HepG2 (cell line): Measurements from ENCODE around the gene AZI2. TPM values are rescaled to one million over a fixed set of nuclear protein-coding genes. Genes with fewer than 3 reads are reported as not detected.

Source experiments
- ATAC-seq: fragments of 200-7000 bp; cut with Tn5 transposase; 3 replicates; pipeline ENCODE4 v1.9.1; 2020; ENCODE audit warnings: mild to moderate bottlenecking, moderate library complexity
- BruUV-seq: library from RNA; stranded (reverse); fragments of 400-500 nt; replicated peaks from 2 replicates; lab custom pipeline; 2021; lab: Mats Ljungman, UMichigan
- CTCF ChIA-PET: fragments of 300-600 bp; formaldehyde crosslinking; extraction: SDS; loops from one replicate; lab custom pipeline; 2021; ENCODE audit warnings: low total read pairs, inconsistent platforms, low intra/inter-chr PET ratio; lab: Yijun Ruan, JAX
- POLR2A ChIA-PET: fragments of 350-600 bp; sonication (Branson Sonifier 250); formaldehyde crosslinking; loops from one replicate; lab custom pipeline; 2020; ENCODE audit warnings: antibody characterized with exemption, inconsistent platforms; lab: Yijun Ruan, JAX
- DNase-seq: peaks from one replicate; pipeline ENCODE4 v3.0.0-alpha.2; 2015; ENCODE audit warnings: low spot score
- FAIRE-seq: peaks from 3 replicates; lab custom pipeline; 2011; peaks lifted over from hg19 to GRCh38; lab: Jason Lieb, UNC
- H2AFZ ChIP-seq: one replicate; pipeline ENCODE4 v1.6.1; 2011; ENCODE audit warnings: low read length, inconsistent platforms
- H3K27ac ChIP-seq: fragments of 300-600 bp; 3 replicates; pipeline ENCODE4 v1.8.0; 2011; ENCODE audit warnings: mixed run types, mild to moderate bottlenecking, mixed read lengths, low read length, inconsistent platforms; ENCODE audit not compliant: insufficient read depth; ENCODE audit errors: extremely low read length
- H3K27me3 ChIP-seq, 2 experiments: fragments of 200-600 bp in 1 of 2; 2 replicates in 1 of 2; 3 replicates in 1 of 2; pipeline versions ENCODE4 v1.6.0 to v1.8.0; 2011; ENCODE audit warnings: low read length in 2 of 2, mild to moderate bottlenecking in 2 of 2, moderate library complexity in 2 of 2, inconsistent platforms in 1 of 2; ENCODE audit not compliant: insufficient read depth in 2 of 2, control insufficient read depth in 1 of 2
- H3K36me3 ChIP-seq, 2 experiments: fragments of 200-600 bp in 1 of 2; replicated peaks in 1 of 2; 2 replicates in 1 of 2; 3 replicates in 1 of 2; pipeline versions ENCODE4 v1.5.1 to v1.8.0; 2011; ENCODE audit warnings: low read length in 2 of 2, inconsistent platforms in 1 of 2; ENCODE audit not compliant: insufficient read depth in 2 of 2, control insufficient read depth in 1 of 2
- H3K4me1 ChIP-seq: 2 replicates; pipeline ENCODE4 v1.5.1; 2012; ENCODE audit warnings: low read length, inconsistent platforms; ENCODE audit not compliant: insufficient read depth
- H3K4me2 ChIP-seq: 2 replicates; pipeline ENCODE4 v1.6.0; 2011; ENCODE audit warnings: low read depth, low read length, inconsistent platforms
- H3K4me3 ChIP-seq, 3 experiments: fragments of 200-600 bp in 1 of 3; sonication (generic), shearing (Covaris generic) in 1 of 3; replicated peaks in 1 of 3; 2 replicates each; pipeline ENCODE4 v1.5.1; 2011 to 2016; ENCODE audit warnings: low read length in 3 of 3, inconsistent platforms in 2 of 3, low read depth in 2 of 3, mild to moderate bottlenecking in 2 of 3, control low read depth in 1 of 3, mixed read lengths in 1 of 3; ENCODE audit not compliant: insufficient read depth in 1 of 3
- H3K79me2 ChIP-seq: one replicate; pipeline ENCODE4 v1.6.1; 2011; ENCODE audit warnings: low read length, inconsistent platforms; ENCODE audit not compliant: insufficient read depth
- H3K9ac ChIP-seq: 2 replicates; pipeline ENCODE4 v1.6.0; 2011; ENCODE audit warnings: mild to moderate bottlenecking, low read depth, low read length, inconsistent platforms; ENCODE audit not compliant: insufficient read depth
- H3K9me3 ChIP-seq: 2 replicates; pipeline ENCODE4 v1.5.1; 2012; ENCODE audit warnings: mild to moderate bottlenecking, low read length
- H4K20me1 ChIP-seq: 2 replicates; pipeline ENCODE4 v1.6.0; 2011; ENCODE audit warnings: inconsistent platforms, mild to moderate bottlenecking, low read length, moderate library complexity; ENCODE audit not compliant: insufficient read depth
- BHLHE40 ChIP-seq: IDR thresholded peaks from 2 replicates; pipeline ENCODE4 v1.6.1; 2011; ENCODE audit warnings: low read length, improper control_type of control experiment
- FOXM1 ChIP-seq: sonication (generic); formaldehyde crosslinking; IDR thresholded peaks from 2 replicates; pipeline ENCODE4 v1.5.0; 2020; ENCODE audit warnings: missing genetic modification reagents
- IRF2 ChIP-seq: IDR thresholded peaks from 2 replicates; pipeline ENCODE4 v1.6.1; 2018; ENCODE audit warnings: missing genetic modification reagents, missing compliant biosample characterization
- KLF9 ChIP-seq: IDR thresholded peaks from 2 replicates; pipeline ENCODE4 v1.6.1; 2016; ENCODE audit warnings: low read depth
- MNT ChIP-seq: fragments of 450-650 bp; IDR thresholded peaks from 2 replicates; pipeline ENCODE4 v1.6.1; 2016
- PRPF4 ChIP-seq: fragments of 200-400 bp; formaldehyde crosslinking; IDR thresholded peaks from 2 replicates; pipeline ENCODE4 v1.6.1; 2016; ENCODE audit warnings: low read length, low read depth; ENCODE audit not compliant: poor library complexity, severe bottlenecking
- SNAI1 ChIP-seq: sonication (generic); formaldehyde crosslinking; IDR thresholded peaks from 2 replicates; pipeline ENCODE4 v1.5.0; 2020; ENCODE audit warnings: mild to moderate bottlenecking, missing genetic modification reagents, borderline replicate concordance
- SP2 ChIP-seq: sonication (generic); formaldehyde crosslinking; IDR thresholded peaks from 2 replicates; pipeline ENCODE4 v1.5.1; 2020; ENCODE audit warnings: mild to moderate bottlenecking, missing genetic modification reagents
- YEATS2 ChIP-seq: sonication (generic); formaldehyde crosslinking; IDR thresholded peaks from 2 replicates; pipeline ENCODE4 v1.4.0; 2020; ENCODE audit warnings: missing genetic modification reagents, borderline replicate concordance
- ZBTB42 ChIP-seq: sonication (generic); formaldehyde crosslinking; IDR thresholded peaks from 2 replicates; pipeline ENCODE4 v1.5.0; 2020; ENCODE audit warnings: mild to moderate bottlenecking, missing genetic modification reagents
- ZBTB43 ChIP-seq: sonication (generic); formaldehyde crosslinking; conservative IDR thresholded peaks from 2 replicates; pipeline ENCODE4 v1.4.0; 2020; ENCODE audit warnings: missing genetic modification reagents
- ZFY ChIP-seq: sonication (generic); formaldehyde crosslinking; IDR thresholded peaks from 2 replicates; pipeline ENCODE4 v1.4.0; 2020; ENCODE audit warnings: missing genetic modification reagents
- ZGPAT ChIP-seq: IDR thresholded peaks from 2 replicates; pipeline ENCODE4 v1.6.1; 2016; ENCODE audit warnings: mild to moderate bottlenecking
- ZNF253 ChIP-seq: sonication (generic); formaldehyde crosslinking; IDR thresholded peaks from 2 replicates; pipeline ENCODE4 v1.8.0; 2022; ENCODE audit warnings: mild to moderate bottlenecking, missing genetic modification reagents, borderline replicate concordance
- ZNF281 ChIP-seq: sonication (generic); formaldehyde crosslinking; IDR thresholded peaks from 2 replicates; pipeline ENCODE4 v1.4.0; 2020; ENCODE audit warnings: missing genetic modification reagents, borderline replicate concordance
- ZNF335 ChIP-seq: sonication (generic); formaldehyde crosslinking; IDR thresholded peaks from 2 replicates; pipeline ENCODE4 v1.4.0; 2020; ENCODE audit warnings: missing genetic modification reagents
- ZNF598 ChIP-seq: sonication (generic); formaldehyde crosslinking; IDR thresholded peaks from 2 replicates; pipeline ENCODE4 v1.5.1; 2020; ENCODE audit warnings: mild to moderate bottlenecking, missing genetic modification reagents, borderline replicate concordance
- ZNF652 ChIP-seq: IDR thresholded peaks from 2 replicates; pipeline ENCODE4 v1.6.1; 2016; ENCODE audit warnings: low read depth, borderline replicate concordance
- ZNF782 ChIP-seq: sonication (generic); formaldehyde crosslinking; IDR thresholded peaks from 2 replicates; pipeline ENCODE4 v1.4.0; 2020; ENCODE audit warnings: missing genetic modification reagents, mild to moderate bottlenecking, borderline replicate concordance
- ZNF879 ChIP-seq: sonication (generic); formaldehyde crosslinking; IDR thresholded peaks from 2 replicates; pipeline ENCODE4 v1.8.1; 2023; ENCODE audit warnings: missing genetic modification reagents
- WGBS: methylation state at CpG from one replicate; pipeline ENCODE4 v1.1.6; 2017; ENCODE audit warnings: low lambda C conversion rate; 5-methylcytosine and 5-hydroxymethylcytosine counted together
- in situ Hi-C: cut with HindIII; loops from 2 replicates; pipeline ENCODE4 v1.10.0; 2017; ENCODE audit warnings: low pct_unique_long_range_greater_than_20kb; ENCODE audit not compliant: extremely low pct_ligation_motif_present
- intact Hi-C: fragments of 100-400 bp; cut with micrococcal nuclease; formaldehyde crosslinking; loops from one replicate; pipeline ENCODE4 v1.10.0; 2022; ENCODE audit not compliant: unreplicated experiment
- polyA plus RNA-seq, 8 experiments: library from polyadenylated mRNA; depleted of rRNA in 3 of 8; stranded (reverse) in 7 of 8; unstranded in 1 of 8; fragments of >200 nt; fragmentation: Illumina TruSeq in 4 of 8; extraction: Trizol in 4 of 8; gene quantifications; 2 replicates each; pipeline versions ENCODE4 v1.2.1 to v1.2.3, GENCODE V29; 2011 to 2016; ENCODE audit warnings: low read depth in 4 of 8, missing spikeins in 1 of 8, mixed read lengths in 1 of 8; ENCODE audit not compliant: insufficient read depth in 1 of 8
- total RNA-seq, 5 experiments: library from RNA; depleted of rRNA; stranded (reverse); fragments of >200 nt; fragmentation: Illumina TruSeq; extraction: Trizol; gene quantifications; 2 replicates each; pipeline ENCODE4 v1.2.3, GENCODE V29; 2016; ENCODE audit warnings: low read depth in 1 of 5

The AZI2 gene
- total and polyA plus RNA-seq, 2 of the 13 experiments (the other 11 are each of a cell fraction or from before 2014, with no cell fraction given) = 43.7 to 49.8 TPM

- intact Hi-C loops (no loop called here), in situ Hi-C loops (no loop called here)
- Histone ChIP-seq H3K4me1 (no peaks in the 10 kb centered on the region), H3K79me2 (no peaks in the 10 kb centered on the region), H3K27ac (no peak overlapping the region), H4K20me1 (no peaks in the 10 kb centered on the region; the same call in 1 of the 2 replicates), H3K4me3 (no peak overlapping the region), H3K9ac (no peak overlapping the region), H3K4me2 (no peak overlapping the region), H3K27me3 (no peaks in the 10 kb centered on the region; a peak in 1 of 5 replicates)
- ChIA-PET CTCF (no interaction called here), POLR2A (no interaction called here)
- no peak for ATAC-seq
- no peak for FAIRE-seq
- DNase-seq = no peak
- TF ChIP-seq PRPF4 (no peak), ZNF782 (CRISPR knock-in tag) (no peak), YEATS2 (CRISPR knock-in tag) (no peak), ZFY (CRISPR knock-in tag) (no peak), ZBTB43 (CRISPR knock-in tag) (no peak), ZNF281 (CRISPR knock-in tag) (no peak), BHLHE40 (no peak), ZNF652 (CRISPR knock-in tag) (no peak), ZNF335 (CRISPR knock-in tag) (no peak), ZNF253 (CRISPR knock-in tag) (no peak), FOXM1 (CRISPR knock-in tag) (no peak), ZNF879 (no peak), SNAI1 (no peak), ZBTB42 (CRISPR knock-in tag) (no peak), ZGPAT (CRISPR knock-in tag) (no peak), IRF2 (CRISPR knock-in tag) (no peak), ZNF598 (CRISPR knock-in tag) (no peak), SP2 (CRISPR knock-in tag) (no peak), KLF9 (CRISPR knock-in tag) (no peak), MNT (no peak)
- TF ChIP-seq, all 625 proteins: peak for 0
- Histone ChIP-seq H2AFZ (no peak overlapping the region), H3K36me3 (peaks cover 2 to 8% of the 10 kb centered on the region in 2 experiments; a peak in 4 of 5 replicates), H3K9me3 (no peaks in the 10 kb centered on the region)
- no TSS peak for BruUV-seq
- WGBS = 74% methylated on average over 4 of the region's 4 CpGs
These were observed 68.9 kb downstream of the AZI2 start for GRCh38 chr3:28279770-28280169.
